GM21786 (cell line): ENCODE measurements around the gene LZTR1.
"Not testable (repeated sequence)": the region's sequence is repeated elsewhere in the genome, so short reads cannot be mapped to it uniquely, and the experiment has no call there.

Experiments used
- ATAC-seq: cut with Tn5 transposase; IDR thresholded peaks from one replicate; pipeline ENCODE4 v1.9.1; 2021; ENCODE audit not compliant: unreplicated experiment

The LZTR1 gene

DNA sequence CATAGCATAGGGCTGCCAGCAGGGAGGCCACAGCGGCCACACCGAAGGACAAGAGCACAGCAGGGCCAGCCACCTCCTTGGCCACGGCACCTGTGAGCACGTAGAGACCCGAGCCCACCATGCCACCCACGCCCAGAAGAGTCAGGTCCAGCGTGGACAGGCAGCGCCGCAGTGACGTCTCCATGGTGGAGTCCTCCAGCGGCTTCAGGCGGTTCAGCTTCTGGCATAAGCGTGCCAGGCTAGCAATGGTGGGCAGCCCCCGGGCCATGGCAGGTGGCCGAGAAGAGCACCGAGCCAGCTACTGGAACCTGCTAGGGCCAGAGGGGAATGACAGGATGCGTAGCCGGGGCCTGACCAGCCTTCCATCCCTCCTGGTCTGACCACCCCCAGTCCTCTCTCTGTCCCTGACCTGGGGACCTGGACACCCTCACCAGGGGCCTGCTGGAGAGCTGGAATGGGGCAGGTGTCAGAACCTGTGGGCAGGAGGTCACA, 49.5 kb downstream of the LZTR1 start:
- ATAC-seq = no peak

DNA sequence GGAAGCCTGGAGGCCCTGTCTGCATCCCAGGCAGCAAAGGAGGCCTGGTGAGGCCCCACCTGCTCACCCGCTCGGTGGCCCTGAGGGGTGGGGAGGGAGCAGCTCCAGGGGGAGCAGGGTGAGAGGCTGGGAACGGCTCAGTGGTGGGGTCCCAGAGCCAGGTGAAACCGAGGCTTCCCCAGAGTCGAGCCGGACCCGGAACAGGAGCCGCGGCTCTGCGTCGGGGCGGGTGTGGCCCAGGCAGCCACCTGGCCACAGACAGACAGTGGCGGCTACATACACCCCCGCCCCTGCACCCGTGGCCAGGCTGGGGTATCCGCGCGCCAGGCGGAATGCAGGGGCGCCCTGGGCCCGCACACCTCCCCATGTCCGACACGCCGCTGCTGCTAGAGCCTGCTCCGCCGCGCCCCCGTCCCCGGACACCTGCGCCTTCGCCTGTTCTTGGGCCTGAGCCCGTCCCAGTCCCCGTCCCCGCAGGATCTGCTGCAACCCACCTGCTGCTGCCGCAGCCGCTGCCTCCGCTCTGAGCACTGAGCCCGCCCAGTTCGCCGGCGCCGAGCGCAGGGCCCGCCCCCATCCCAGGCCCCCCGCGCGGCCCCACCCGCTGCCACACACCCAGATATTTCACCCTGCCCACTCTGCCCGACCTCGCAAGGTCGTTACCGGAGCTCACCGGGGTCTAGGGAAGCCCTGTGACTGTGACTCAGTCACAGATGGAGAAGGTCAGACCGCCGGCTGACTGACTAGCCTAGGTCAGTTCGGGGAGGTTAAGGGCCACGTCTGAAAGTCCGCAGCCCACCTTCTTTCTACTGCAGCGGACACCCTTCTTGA, 50.2 kb downstream of the LZTR1 start, which contains the start of gene SLC7A4:
SLC7A4 (minus strand) TSS at position 525 of the 831 bp plus-strand sequence. CDS start 749 bp downstream, outside the sequence.
- ATAC-seq = no peak

DNA sequence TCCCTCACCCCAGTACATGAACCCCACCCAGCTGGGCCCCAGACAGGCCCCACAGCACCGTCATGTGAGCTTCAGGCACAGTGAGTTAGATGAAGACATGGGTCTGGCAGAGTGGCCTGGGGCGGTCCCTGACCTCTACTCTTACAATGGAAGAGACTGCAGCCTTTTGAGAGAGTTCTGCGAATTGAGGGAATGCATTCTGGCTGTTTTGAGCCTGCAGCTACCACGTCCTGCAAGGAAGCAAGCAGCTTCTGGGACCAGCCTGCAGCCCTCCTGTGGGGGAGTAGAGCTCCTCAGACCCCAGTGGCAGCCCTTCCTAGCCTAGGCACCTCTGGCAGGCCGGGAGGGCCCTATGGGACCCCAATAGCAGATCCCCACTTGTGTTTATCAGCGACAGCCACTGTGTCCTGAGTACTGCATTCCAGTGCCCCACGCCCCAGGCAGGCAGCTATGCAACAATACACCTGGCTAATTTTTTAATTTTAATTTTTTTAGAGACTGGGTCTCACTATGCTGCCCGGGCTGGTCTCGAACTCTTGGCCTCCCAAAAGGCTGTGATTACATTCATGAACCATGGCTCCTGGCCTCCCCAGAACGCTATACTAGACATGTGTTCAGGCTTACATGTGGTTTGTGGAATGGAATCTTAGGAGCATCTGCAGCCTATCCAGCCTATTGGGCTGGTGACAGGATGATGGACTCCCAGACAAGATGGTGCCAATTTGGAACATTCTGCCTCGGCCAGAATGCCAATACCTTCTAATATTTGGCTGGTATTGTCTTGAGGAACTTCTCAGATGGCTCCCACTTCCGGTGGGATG, 51.0 kb downstream of the LZTR1 start:
- ATAC-seq = no peak

DNA sequence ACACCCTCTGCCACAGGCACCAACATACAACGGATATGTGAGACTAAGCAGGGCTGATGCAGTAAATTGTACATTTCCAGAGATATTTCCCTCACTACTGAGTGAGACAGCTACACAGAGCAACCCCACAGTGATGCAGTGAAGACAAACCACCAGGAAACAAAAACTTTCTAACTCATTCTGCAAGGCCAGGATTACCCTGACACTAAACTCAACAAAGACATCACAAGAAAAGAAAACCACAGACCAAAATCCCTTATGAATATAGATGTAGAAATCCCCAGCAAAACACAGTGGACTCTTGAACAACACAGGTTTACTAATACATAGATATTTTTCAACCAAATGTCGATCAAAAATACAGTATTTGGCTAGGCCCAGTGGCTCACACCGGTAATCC, 51.8 kb downstream of the LZTR1 start:
- ATAC-seq = no peak

DNA sequence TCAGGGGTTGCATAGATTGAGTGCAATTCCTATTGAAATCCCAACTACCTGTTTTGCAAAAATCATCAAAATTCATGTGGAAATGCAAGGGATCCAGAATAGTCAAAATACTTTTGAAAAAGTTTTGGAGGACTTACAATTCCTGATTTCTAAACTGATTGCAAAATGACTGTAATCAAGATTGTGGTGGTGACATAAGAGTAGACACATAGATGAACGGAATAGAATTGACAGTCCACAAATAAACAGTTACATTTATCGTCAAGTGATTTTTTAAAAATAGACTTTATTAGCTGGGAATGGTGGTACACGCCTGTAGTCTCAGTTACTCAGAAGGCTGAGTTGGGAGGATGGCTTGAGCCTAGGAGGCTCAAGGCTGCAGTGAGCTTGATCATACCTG, 52.9 kb downstream of the LZTR1 start:
- no peak for ATAC-seq

DNA sequence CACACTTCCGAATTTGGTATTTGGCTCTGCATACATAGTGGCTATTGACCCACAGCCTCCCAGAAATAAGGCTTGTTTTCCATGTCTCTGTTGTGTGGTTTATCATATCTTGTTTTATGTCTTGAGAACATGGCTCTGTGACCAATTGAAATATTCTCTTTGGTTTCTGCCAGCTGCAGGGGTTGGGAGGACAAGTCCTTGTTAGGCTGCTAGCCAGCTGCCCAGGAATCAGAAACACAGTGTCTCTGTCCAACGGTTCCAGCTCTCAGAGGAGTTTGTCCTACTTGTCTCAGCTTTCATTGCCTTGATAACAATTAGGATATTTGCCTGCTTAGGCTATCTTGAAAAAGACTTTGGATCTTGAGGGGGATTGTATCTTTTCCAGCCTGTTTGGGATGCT, 56.3 kb downstream of the LZTR1 start:
- ATAC-seq = no peak

DNA sequence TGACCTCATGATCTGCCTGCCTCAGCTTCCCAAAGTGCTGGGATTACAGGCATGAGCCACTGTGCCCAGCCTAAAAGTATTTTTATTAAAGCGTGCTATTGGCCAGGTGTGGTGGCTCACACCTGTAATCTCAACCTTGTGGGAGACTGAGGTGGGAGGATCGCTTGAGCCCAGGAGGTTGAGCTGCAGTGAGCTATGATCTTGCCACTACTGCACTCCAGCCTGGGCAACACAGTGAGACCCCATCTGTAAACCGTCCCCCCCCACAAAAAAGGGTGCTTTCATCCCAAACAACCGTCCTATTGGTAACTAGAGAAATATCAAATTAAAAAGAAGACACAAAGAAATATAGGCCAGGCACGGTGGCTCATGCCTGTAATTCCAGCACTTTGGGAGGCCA, 57.1 kb downstream of the LZTR1 start:
- not testable (repeated sequence) for ATAC-seq

DNA sequence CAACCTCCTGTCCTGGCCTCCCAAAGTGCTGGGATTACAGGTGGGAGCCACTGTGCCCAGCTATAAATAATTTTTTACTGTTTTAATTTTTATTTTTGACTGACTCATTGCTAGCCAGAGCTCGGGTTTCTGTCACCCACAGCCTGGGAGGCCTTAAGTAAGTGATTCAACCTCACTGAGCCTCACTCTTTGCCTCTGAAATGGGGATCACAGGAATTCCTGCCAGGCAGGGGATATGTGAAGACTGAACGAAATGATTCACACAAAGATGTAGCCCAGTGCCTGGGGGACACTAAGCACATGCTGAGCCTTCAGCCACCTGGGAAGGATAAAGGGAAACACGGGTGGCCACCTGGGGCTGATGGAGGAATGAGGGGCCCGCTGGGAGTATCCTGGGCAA, 59.8 kb downstream of the LZTR1 start:
- ATAC-seq = no peak

DNA sequence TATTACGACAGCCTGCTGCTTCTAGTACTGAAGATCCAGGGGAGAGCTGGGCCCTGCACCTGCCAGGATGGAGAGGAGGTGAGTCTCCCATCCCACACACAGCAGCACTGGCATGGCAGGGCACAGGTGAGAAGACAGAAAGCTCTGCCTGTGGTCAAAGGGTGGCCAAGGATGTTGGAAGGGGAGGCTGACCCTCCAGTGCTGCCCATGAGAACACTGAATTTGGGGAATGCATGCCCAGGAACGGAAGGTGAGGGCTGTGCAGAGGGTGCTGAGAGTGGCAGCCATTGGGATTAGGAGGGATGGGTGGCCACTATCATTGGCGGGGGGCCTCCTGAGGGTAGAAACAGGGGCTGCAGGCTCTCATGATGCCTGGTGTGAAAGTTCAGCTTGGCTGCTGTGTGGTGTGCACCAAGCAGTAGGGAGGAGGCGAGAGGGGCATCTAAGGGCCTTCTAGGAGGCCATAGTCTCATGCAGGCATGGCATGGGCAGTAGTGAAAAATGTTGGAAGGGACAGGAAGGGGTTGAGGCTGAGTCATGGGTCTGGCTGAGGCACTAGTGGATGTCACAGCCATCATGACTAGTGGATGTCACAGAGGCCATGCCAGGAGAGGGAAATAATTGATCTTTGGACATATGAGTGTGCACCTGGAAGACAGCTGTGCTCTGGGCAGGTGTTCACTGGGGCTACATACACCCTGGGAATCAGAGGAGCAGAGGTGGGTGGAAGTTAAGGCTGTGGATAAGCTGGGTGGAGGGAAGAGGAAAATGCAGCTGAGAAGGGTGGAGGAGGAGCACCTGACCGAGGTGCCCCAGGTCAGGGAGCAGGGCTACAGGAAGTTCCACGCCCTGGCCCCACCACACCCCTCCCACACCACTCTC, 61.1 kb downstream of the LZTR1 start:
- no peak for ATAC-seq

DNA sequence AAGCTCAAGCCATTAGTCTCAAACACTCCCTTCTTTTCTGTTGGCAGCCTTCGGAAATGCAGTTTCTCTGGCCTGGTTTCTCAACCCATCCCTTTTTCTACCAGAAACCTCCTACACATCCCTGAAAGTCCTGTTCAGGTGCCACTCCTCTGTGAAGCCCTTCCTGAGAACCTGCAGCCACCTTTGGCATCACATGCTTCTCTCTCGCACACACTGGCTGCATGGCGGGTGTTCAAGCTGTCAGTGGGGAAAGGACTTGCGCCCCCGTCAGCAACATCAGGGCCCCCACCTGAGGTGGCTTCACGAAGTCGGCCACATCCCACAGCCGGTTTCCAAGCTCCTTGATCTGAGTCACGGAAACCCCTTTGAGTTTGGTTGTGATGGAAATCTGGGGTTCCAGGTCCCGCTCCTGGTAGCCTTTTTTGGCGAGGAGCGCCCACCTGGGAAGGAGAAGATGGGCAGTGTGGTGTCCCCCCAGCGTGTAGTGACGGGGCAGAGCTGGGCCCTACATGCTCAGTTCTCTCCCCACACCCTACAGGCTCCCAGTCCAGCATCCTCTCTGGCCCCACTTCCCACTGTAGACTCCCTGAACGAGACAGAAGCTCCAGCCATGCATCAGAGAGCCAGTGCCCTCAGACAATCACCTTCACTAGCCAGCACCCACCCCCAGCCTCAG, 61.9 kb downstream of the LZTR1 start:
- no peak for ATAC-seq

DNA sequence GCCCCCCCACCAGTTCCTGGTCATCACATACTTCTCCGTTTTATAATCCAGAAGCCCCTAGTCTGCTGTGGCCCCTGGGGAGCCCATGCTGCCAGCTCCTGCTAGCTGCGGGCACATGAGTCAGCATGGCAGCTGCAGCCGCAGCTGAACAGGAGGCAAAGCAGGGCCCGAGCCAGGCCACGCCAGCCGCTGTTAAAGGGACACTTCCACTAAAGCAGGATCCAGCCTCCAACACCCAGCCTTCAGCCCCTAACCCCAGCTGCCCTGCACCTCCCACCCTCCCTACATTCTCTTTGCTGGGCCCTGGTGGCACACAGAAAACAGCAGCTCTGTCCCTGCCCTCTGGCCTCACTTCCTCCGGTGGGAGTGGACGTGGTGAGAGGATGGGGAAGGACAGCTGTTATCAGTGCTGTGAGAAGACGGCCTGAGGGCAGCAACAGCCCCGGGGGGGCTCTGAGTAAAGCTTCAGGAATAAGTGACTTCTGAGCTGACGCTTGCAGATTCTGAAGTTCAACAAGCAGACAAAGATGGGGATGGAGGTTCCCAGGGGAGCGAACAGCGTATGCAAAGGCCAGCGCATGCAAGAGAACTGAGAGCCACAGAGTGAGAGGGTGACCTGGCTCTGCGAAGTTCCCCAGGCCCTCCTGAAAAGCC, 63.0 kb downstream of the LZTR1 start:
- ATAC-seq = no peak

DNA sequence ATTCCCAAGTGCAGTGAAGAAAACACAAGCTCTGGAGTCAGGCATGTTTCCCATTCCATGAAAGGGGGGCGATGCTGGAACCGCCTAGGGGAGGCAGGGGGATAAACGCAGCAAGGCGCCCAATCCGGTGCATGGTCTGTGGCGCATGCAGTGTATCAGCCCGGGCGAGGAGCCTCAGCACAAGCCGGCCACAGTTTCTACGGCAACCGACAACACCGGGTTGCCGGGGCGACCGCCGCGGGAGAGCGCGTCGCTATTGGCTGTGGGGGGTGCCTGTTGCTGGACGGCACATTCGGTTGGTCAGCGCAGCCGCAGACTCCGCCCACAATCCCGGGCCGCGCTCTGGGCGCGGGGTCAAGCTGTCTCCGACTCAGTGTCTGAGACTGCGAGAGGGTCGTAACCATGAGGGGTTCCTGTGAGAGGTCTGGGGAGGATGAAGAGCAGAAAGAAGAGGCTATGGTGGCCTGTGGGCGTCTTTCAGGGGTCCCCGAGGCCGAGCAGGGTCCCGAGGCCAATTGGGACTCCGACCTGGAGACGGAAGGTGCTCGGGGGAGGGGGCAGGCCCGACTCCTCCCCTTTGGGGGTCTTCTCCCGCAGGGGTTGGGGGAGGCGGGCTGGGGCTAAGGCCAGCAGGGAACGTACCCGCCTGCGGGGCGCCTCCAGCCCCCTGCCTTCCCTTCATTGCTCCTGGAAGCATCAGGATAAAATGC, 63.6 kb downstream of the LZTR1 start, which contains the start of gene LRRC74B:
LRRC74B (plus strand) TSS at position 362 of the 710 bp plus-strand sequence; CDS start at position 403, 41 bp downstream.
- ATAC-seq = peak; percentile 74

DNA sequence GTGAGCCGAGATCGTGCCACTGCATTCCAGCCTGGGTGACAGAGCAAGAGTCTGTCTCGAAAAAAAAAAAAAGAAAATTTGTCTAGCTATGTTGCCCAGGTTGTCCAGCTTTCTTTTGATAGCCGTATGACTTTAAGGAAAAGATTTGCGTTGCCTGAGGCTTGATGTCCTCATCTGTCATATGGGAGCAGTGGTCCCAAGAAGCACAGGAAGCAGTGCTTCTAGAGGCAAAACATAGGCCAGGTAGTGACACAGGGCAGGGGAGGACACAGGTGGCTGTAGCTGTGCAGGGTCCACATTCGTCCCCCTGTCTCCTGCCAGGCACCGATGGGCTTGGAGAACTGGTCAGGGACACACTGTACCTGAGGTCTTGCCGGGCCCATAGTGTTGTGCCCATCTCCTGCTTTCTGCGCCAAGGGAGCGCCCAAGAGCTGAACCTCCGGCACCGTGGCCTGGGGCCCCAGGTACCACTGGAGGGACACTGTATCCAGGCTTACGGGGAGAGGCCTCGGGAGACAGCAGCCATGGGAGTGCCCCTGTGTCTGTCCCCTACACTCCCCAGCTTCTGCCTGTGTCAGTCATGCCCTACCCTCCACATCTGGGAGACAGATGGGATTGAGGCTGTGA, 65.1 kb downstream of the LZTR1 start:
- no peak for ATAC-seq

DNA sequence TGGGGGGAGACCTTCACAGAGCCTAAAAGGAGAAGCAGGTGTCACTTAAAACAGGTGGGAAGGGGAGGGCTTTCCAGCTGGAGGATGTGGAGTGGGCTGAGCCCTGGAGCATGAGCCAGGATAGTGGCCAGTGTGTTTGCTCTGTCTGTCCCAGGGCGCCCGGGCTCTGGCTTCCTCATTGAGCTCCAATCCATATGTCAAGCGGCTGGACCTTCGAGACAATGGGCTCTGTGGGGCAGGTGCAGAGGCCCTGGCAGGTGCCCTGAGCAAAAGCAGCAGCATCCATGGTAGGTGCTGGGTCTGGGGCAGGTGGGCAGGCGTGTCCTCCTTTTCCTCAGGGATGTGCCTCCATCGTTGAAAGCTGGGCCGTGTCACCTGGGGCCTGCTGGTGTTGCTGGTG, 65.6 kb downstream of the LZTR1 start:
- no peak for ATAC-seq

DNA sequence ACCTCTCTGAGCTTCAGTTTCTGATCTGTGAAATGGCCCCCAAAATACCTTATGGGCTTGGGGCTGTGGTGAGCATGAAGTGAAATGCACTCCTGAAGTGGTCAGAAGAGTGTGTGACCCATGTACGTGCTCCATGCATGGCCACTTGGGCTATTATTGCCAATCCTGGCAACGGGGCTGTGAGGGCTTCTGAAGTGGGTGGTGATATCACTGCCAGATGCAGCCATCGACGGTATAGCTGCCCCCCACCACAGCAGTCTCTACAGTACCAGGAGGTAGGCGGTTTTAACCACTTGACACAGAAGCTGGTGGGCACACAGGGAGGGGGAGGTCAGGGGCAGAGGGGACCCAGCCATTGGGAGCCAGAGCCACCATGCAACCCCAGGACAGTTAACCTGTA, 66.4 kb downstream of the LZTR1 start:
- ATAC-seq = not testable (repeated sequence)
